Gastrocnemius medialis (tissue), 4 donors: ENCODE results near the gene SLC66A3. TPM values are rescaled to one million over a fixed set of nuclear protein-coding genes. Genes with fewer than 3 reads are reported as not detected.

ENCODE experiments used
- ATAC-seq, 2 donors: fragments of 150-250 bp; one replicate each; pipeline ENCODE4 v1.9.1; 2016
- DNase-seq, 2 donors: peaks; one replicate each; pipeline ENCODE4 v3.0.0-alpha.2; 2019
- H3K27ac ChIP-seq, 4 donors: fragments of 200-600 bp; sonication (generic); 1 replicate in 1 of 4; 2 replicates in 3 of 4; pipeline ENCODE4 v1.5.1; 2016 to 2018; ENCODE audit warnings: mild to moderate bottlenecking in 2 of 4, moderate library complexity in 1 of 4
- H3K27me3 ChIP-seq, 3 donors: fragments of 200-600 bp; sonication (generic) in 2 of 3; 1 replicate in 1 of 3; 2 replicates in 2 of 3; pipeline versions ENCODE4 v1.5.1 to v1.6.0; 2016 to 2019; ENCODE audit warnings: mild to moderate bottlenecking in 1 of 3, moderate library complexity in 1 of 3
- H3K36me3 ChIP-seq, 2 donors: fragments of 200-600 bp; sonication (generic) in 1 of 2; one replicate each; pipeline ENCODE4 v1.5.1; 2017 to 2018
- H3K4me1 ChIP-seq, 2 donors: fragments of 200-600 bp; sonication (generic) in 1 of 2; one replicate each; pipeline ENCODE4 v1.5.1; 2016 to 2017; ENCODE audit warnings: mild to moderate bottlenecking in 2 of 2
- H3K4me3 ChIP-seq, 4 donors: fragments of 200-600 bp; sonication (generic) in 3 of 4; 1 replicate in 1 of 4; 2 replicates in 3 of 4; pipeline ENCODE4 v1.5.1; 2016 to 2019; ENCODE audit warnings: mild to moderate bottlenecking in 2 of 4
- H3K9me3 ChIP-seq, 3 donors: fragments of 200-600 bp; sonication (generic) in 2 of 3; 1 replicate in 1 of 3; 2 replicates in 2 of 3; pipeline ENCODE4 v1.5.1; 2016 to 2019
- POLR2A ChIP-seq, 2 donors: fragments of 450-650 bp; IDR thresholded peaks; one replicate each; pipeline ENCODE4 v1.6.1; 2017; ENCODE audit warnings: antibody characterized with exemption in 2 of 2, mild to moderate bottlenecking in 2 of 2, moderate library complexity in 2 of 2
- in situ Hi-C, 4 donors: fragments of 200-750 bp; cut with MboI; loops; one replicate each; pipeline versions ENCODE4 v1.15.0 to v1.8.0; 2017; ENCODE audit warnings: low sequenced_read_pairs in 4 of 4
- intact Hi-C: fragments of 100-400 bp; cut with DNase I; formaldehyde crosslinking; loops from one replicate; pipeline ENCODE4 v1.15.1; 2023; ENCODE audit warnings: low total_unique reads
- total RNA-seq, 4 donors: library from RNA; depleted of rRNA; stranded (reverse); fragments of >200 nt; gene quantifications; one replicate each; pipeline versions ENCODE4 v1.1.0 to v1.2.3, GENCODE V29; 2016
- TF ChIP-seq, protein P1 (sequence below), 5 experiments: fragments of 450-650 bp in 3 of 5; fragments of 200-600 bp in 2 of 5; sonication (generic) in 2 of 5; IDR thresholded peaks in 4 of 5; conservative IDR thresholded peaks in 1 of 5; 1 replicate in 4 of 5; 2 replicates in 1 of 5; pipeline ENCODE4 v1.5.1; 2016 to 2019; ENCODE audit warnings: antibody characterized with exemption in 5 of 5, mild to moderate bottlenecking in 3 of 5, moderate library complexity in 3 of 5

Gene SLC66A3
- total RNA-seq, 4 donors from 2014 or later, result 10.6 to 29.2 (median 16.0) TPM

DNA sequence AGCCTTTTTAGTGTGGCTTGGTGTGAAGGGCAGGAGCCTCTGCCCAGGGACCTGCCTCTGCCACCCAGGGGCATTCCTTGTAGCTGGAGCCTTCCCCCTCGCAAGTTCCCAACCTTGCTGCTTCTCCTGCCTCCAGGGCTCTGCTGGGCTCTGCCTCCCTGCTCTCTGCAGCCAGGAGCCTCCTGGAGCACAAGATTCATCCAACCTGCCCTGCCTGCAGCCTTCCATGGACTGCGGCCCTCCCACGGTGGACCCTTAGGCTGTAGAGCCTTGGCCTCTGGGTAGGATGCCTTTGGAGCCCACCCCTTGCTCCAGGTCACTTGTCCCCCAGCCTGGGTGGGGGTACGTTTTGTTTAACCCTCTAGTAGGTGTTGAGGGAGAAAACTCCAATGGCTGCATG is 2.5 kb downstream of the SLC66A3 start:
- Histone ChIP-seq H3K4me1 (peaks cover 3 to 5% of the 10 kb centered on the region in 2 donors), H3K27me3 (no peaks in the 10 kb centered on the region), H3K9me3 (no peaks in the 10 kb centered on the region), H3K36me3 (no peaks in the 10 kb centered on the region), H3K4me3 (no peak overlapping the region), H3K27ac (no peak overlapping the region)
- intact Hi-C loops (no loop called here), in situ Hi-C loops (no loop called here)
- TF ChIP-seq, protein P1, sequence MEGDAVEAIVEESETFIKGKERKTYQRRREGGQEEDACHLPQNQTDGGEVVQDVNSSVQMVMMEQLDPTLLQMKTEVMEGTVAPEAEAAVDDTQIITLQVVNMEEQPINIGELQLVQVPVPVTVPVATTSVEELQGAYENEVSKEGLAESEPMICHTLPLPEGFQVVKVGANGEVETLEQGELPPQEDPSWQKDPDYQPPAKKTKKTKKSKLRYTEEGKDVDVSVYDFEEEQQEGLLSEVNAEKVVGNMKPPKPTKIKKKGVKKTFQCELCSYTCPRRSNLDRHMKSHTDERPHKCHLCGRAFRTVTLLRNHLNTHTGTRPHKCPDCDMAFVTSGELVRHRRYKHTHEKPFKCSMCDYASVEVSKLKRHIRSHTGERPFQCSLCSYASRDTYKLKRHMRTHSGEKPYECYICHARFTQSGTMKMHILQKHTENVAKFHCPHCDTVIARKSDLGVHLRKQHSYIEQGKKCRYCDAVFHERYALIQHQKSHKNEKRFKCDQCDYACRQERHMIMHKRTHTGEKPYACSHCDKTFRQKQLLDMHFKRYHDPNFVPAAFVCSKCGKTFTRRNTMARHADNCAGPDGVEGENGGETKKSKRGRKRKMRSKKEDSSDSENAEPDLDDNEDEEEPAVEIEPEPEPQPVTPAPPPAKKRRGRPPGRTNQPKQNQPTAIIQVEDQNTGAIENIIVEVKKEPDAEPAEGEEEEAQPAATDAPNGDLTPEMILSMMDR (IDR thresholded peaks at IDR 0.05 in 4 of 5, conservative IDR thresholded peaks at IDR 0.05 in 1 of 5), result no peak
- no peak for TF ChIP-seq POLR2A (IDR thresholded peaks at IDR 0.05)
- DNase-seq (no peak), ATAC-seq (no peak)

GRCh38 chr2:11158916-11159573 is 3.8 kb downstream of the SLC66A3 start:
- H3K27ac ChIP-seq, result no peak overlapping the region
- no peaks in the 10 kb centered on the region for H3K27me3 ChIP-seq
- H3K4me3 ChIP-seq, result no peak overlapping the region
- no peak for TF ChIP-seq POLR2A (IDR thresholded peaks at IDR 0.05)
- TF ChIP-seq, protein P1 (IDR thresholded peaks at IDR 0.05 in 4 of 5, conservative IDR thresholded peaks at IDR 0.05 in 1 of 5), result no peak
- in situ Hi-C loops, result no loop called here
- peaks cover 3 to 5% of the 10 kb centered on the region in 2 donors for H3K4me1 ChIP-seq
- ATAC-seq, result no peak
- H3K36me3 ChIP-seq, result no peaks in the 10 kb centered on the region
- no peaks in the 10 kb centered on the region for H3K9me3 ChIP-seq
- DNase-seq, result no peak
- intact Hi-C loops, result no loop called here

GRCh38 chr2:11159574-11160170 is 4.4 kb downstream of the SLC66A3 start:
- in situ Hi-C loops (no loop called here), intact Hi-C loops (no loop called here)
- Histone ChIP-seq H3K4me1 (peaks cover under 1 to 3% of the 10 kb centered on the region in 2 donors), H3K27ac (no peak overlapping the region), H3K9me3 (no peaks in the 10 kb centered on the region), H3K36me3 (no peaks in the 10 kb centered on the region), H3K27me3 (no peaks in the 10 kb centered on the region), H3K4me3 (no peak overlapping the region)
- no peak for ATAC-seq
- TF ChIP-seq, protein P1 (IDR thresholded peaks at IDR 0.05 in 4 of 5, conservative IDR thresholded peaks at IDR 0.05 in 1 of 5), result no peak
- TF ChIP-seq POLR2A (IDR thresholded peaks at IDR 0.05), result no peak
- DNase-seq, result no peak

GRCh38 chr2:11160256-11160655 is 5.0 kb downstream of the SLC66A3 start:
- Histone ChIP-seq H3K27ac (no peak overlapping the region), H3K4me3 (no peak overlapping the region), H3K9me3 (no peaks in the 10 kb centered on the region), H3K27me3 (no peaks in the 10 kb centered on the region), H3K4me1 (peaks cover 0 to 3% of the 10 kb centered on the region in 2 donors), H3K36me3 (no peaks in the 10 kb centered on the region)
- in situ Hi-C loops, result no loop called here
- no peak for DNase-seq
- TF ChIP-seq, protein P1 (IDR thresholded peaks at IDR 0.05 in 4 of 5, conservative IDR thresholded peaks at IDR 0.05 in 1 of 5), result no peak
- TF ChIP-seq POLR2A (IDR thresholded peaks at IDR 0.05), result no peak
- intact Hi-C loops, result no loop called here
- no peak for ATAC-seq
